NCI-H748 (cell line): ENCODE results near the gene SLC15A1.

Experiments
- DNase-seq: peaks from one replicate; lab custom pipeline; 2025; ENCODE audit not compliant: unreplicated experiment; lab: John Stamatoyannopoulos, UW

SLC15A1 gene

GRCh38 chr13:98707281-98707999 is 45.0 kb downstream of the SLC15A1 start:
- DNase-seq = no peak

- no peak for DNase-seq
Measured at GRCh38 chr13:98706446-98707110, 45.9 kb downstream of the SLC15A1 start.

- DNase-seq = no peak
Measured at GRCh38 chr13:98697791-98698190, 54.7 kb downstream of the SLC15A1 start.

GRCh38 chr13:98693756-98694155 is 58.7 kb downstream of the SLC15A1 start:
- no peak for DNase-seq

GRCh38 chr13:98691360-98691759 is 61.1 kb downstream of the SLC15A1 start:
- DNase-seq = peak; percentile 48

GRCh38 chr13:98690348-98691022 is 62.0 kb downstream of the SLC15A1 start:
- no peak for DNase-seq

GRCh38 chr13:98689347-98689968 is 63.0 kb downstream of the SLC15A1 start:
- DNase-seq = no peak

- no peak for DNase-seq
Measured at GRCh38 chr13:98688373-98688772, 64.1 kb downstream of the SLC15A1 start.

- no peak for DNase-seq
Measured at GRCh38 chr13:98687319-98687718, 65.2 kb downstream of the SLC15A1 start.

- DNase-seq = no peak
Measured at GRCh38 chr13:98686270-98686669, 66.2 kb downstream of the SLC15A1 start.

GRCh38 chr13:98685146-98685545 is 67.3 kb downstream of the SLC15A1 start:
- no peak for DNase-seq

GRCh38 chr13:98681049-98681448 is 71.4 kb downstream of the SLC15A1 start:
- DNase-seq = no peak

GRCh38 chr13:98678741-98679140 is 73.7 kb downstream of the SLC15A1 start:
- DNase-seq = no peak

GRCh38 chr13:98677398-98677797 is 75.1 kb downstream of the SLC15A1 start:
- DNase-seq = no peak

GRCh38 chr13:98676239-98676638 is 76.2 kb downstream of the SLC15A1 start:
- DNase-seq = no peak

GRCh38 chr13:98675837-98676236 is 76.6 kb downstream of the SLC15A1 start:
- no peak for DNase-seq

- no peak for DNase-seq
Measured at GRCh38 chr13:98675066-98675465, 77.4 kb downstream of the SLC15A1 start.

- DNase-seq = peak; percentile 83
Measured at GRCh38 chr13:98672947-98673613, 79.4 kb downstream of the SLC15A1 start.

- no peak for DNase-seq
Measured at GRCh38 chr13:98668155-98668554, 84.3 kb downstream of the SLC15A1 start.

- peak; percentile 7 for DNase-seq
Measured at GRCh38 chr13:98665638-98665995, 86.9 kb downstream of the SLC15A1 start.

- DNase-seq = no peak
Measured at GRCh38 chr13:98664924-98665637, 87.4 kb downstream of the SLC15A1 start.
